Prostate gland (tissue), 2 donors: Measurements from ENCODE around the gene TRAF3IP3. TPM values are rescaled to one million over a fixed set of nuclear protein-coding genes. Genes with fewer than 3 reads are reported as not detected.

Experiments
- DNase-seq: peaks from one replicate; pipeline ENCODE4 v3.0.0-alpha.2; 2019; ENCODE audit warnings: low spot score
- H3K27ac ChIP-seq, 2 donors: fragments of 200-600 bp; sonication (generic); 2 replicates each; pipeline ENCODE4 v1.5.1; 2017 to 2019
- H3K27me3 ChIP-seq: fragments of 200-600 bp; sonication (generic); replicated peaks from 2 replicates; pipeline ENCODE4 v1.5.1; 2019; ENCODE audit not compliant: insufficient read depth
- H3K36me3 ChIP-seq, 2 donors: fragments of 200-600 bp; sonication (generic); 1 replicate in 1 of 2; 2 replicates in 1 of 2; pipeline versions ENCODE4 v1.5.1 to v1.8.1; 2017 to 2019
- H3K4me1 ChIP-seq: fragments of 200-600 bp; sonication (generic); replicated peaks from 2 replicates; pipeline ENCODE4 v1.5.1; 2019
- H3K4me3 ChIP-seq, 2 donors: fragments of 200-600 bp; sonication (generic); 2 replicates each; pipeline ENCODE4 v1.5.1; 2017 to 2019
- H3K9me3 ChIP-seq: fragments of 200-600 bp; sonication (generic); 2 replicates; pipeline ENCODE4 v1.5.1; 2017
- CTCF ChIP-seq, 4 experiments: fragments of 200-600 bp in 2 of 4; fragments of 450-650 bp in 2 of 4; sonication (generic) in 2 of 4; IDR thresholded peaks; 1 replicate in 3 of 4; 2 replicates in 1 of 4; pipeline ENCODE4 v1.5.1; 2016 to 2019; ENCODE audit warnings: antibody characterized with exemption in 4 of 4, mild to moderate bottlenecking in 2 of 4, moderate library complexity in 2 of 4
- POLR2A ChIP-seq: fragments of 450-650 bp; IDR thresholded peaks from one replicate; pipeline ENCODE4 v1.6.1; 2016; ENCODE audit warnings: antibody characterized with exemption, mild to moderate bottlenecking
- POLR2AphosphoS5 ChIP-seq: sonication (generic); formaldehyde crosslinking; IDR thresholded peaks from one replicate; pipeline ENCODE4 v1.6.1; 2017; ENCODE audit warnings: antibody characterized with exemption
- WGBS: methylation state at CpG from one replicate; pipeline ENCODE4 v1.1.5; 2018; 5-methylcytosine and 5-hydroxymethylcytosine counted together
- intact Hi-C: fragments of 100-400 bp; cut with DNase I; formaldehyde crosslinking; loops from one replicate; pipeline ENCODE4 v1.14.2; 2022
- total RNA-seq, 2 donors: library from RNA; depleted of rRNA; stranded (reverse); fragments of >200 nt; gene quantifications; one replicate each; pipeline ENCODE4 v1.1.0, GENCODE V29; 2016

TRAF3IP3 gene
- total RNA-seq, 2 donors from 2014 or later, result 0.73 to 1.6 TPM

- WGBS, result 30% methylated on average over 13 of the region's 13 CpGs
- intact Hi-C loops, result no loop called here
- DNase-seq, result no peak
- TF ChIP-seq POLR2AphosphoS5 (no peak), POLR2A (no peak), CTCF (IDR thresholded peaks at IDR 0.05) (no peak)
- H3K4me3 ChIP-seq, result no peak overlapping the region
- H3K27me3 ChIP-seq, result no peaks in the 10 kb centered on the region
- H3K9me3 ChIP-seq, result no peaks in the 10 kb centered on the region
- no peaks in the 10 kb centered on the region for H3K36me3 ChIP-seq
- H3K4me1 ChIP-seq, result no peaks in the 10 kb centered on the region
- H3K27ac ChIP-seq, result no peak overlapping the region
Observed at GRCh38 chr1:209769171-209769904, 13.5 kb downstream of the TRAF3IP3 start.

GRCh38 chr1:209769971-209770370 is 14.1 kb downstream of the TRAF3IP3 start:
- Histone ChIP-seq H3K4me1 (no peaks in the 10 kb centered on the region), H3K36me3 (no peaks in the 10 kb centered on the region), H3K9me3 (no peaks in the 10 kb centered on the region), H3K27ac (no peak overlapping the region), H3K27me3 (no peaks in the 10 kb centered on the region), H3K4me3 (no peak overlapping the region)
- no peak for TF ChIP-seq POLR2AphosphoS5
- no peak for TF ChIP-seq POLR2A
- no peak for TF ChIP-seq CTCF (IDR thresholded peaks at IDR 0.05)
- 75% methylated on average over 7 of the region's 7 CpGs for WGBS
- no peak for DNase-seq
- intact Hi-C loops, result no loop called here

- H3K36me3 ChIP-seq, result no peaks in the 10 kb centered on the region
- H3K4me3 ChIP-seq, result no peak overlapping the region
- no peak for DNase-seq
- H3K27ac ChIP-seq, result no peak overlapping the region
- no peaks in the 10 kb centered on the region for H3K4me1 ChIP-seq
- 95% methylated on average over 17 of the region's 17 CpGs for WGBS
- no peaks in the 10 kb centered on the region for H3K27me3 ChIP-seq
- H3K9me3 ChIP-seq, result no peaks in the 10 kb centered on the region
- TF ChIP-seq CTCF (IDR thresholded peaks at IDR 0.05) (no peak), POLR2A (no peak), POLR2AphosphoS5 (no peak)
- intact Hi-C loops, result no loop called here
Observed at GRCh38 chr1:209770636-209771415, 15.0 kb downstream of the TRAF3IP3 start.

- no peak for DNase-seq
- H3K36me3 ChIP-seq, result no peaks in the 10 kb centered on the region
- H3K9me3 ChIP-seq, result no peaks in the 10 kb centered on the region
- intact Hi-C loops, result no loop called here
- no peak for TF ChIP-seq POLR2AphosphoS5
- TF ChIP-seq CTCF (IDR thresholded peaks at IDR 0.05), result no peak
- no peak for TF ChIP-seq POLR2A
- H3K4me1 ChIP-seq, result no peaks in the 10 kb centered on the region
- H3K4me3 ChIP-seq, result no peak overlapping the region
- H3K27ac ChIP-seq, result no peak overlapping the region
- WGBS, result 28% methylated on average over 6 of the region's 6 CpGs
- H3K27me3 ChIP-seq, result no peaks in the 10 kb centered on the region
Observed at GRCh38 chr1:209772126-209772525, 16.3 kb downstream of the TRAF3IP3 start.
